K562 (cell line): ENCODE measurements around the gene PDE4D. TPM values are rescaled to one million over a fixed set of nuclear protein-coding genes. Genes with fewer than 3 reads are reported as not detected.

Experiments used
- ATAC-seq: fragments of 200-7000 bp; cut with Tn5 transposase; 3 replicates; pipeline ENCODE4 v1.9.1; 2020; ENCODE audit warnings: moderate library complexity
- BruUV-seq: library from RNA; stranded (reverse); fragments of 400-500 nt; replicated peaks from 2 replicates; lab custom pipeline; 2021; lab: Mats Ljungman, UMichigan
- CTCF ChIA-PET: fragments of 300-600 bp; formaldehyde crosslinking; extraction: SDS; loops from one replicate; lab custom pipeline; 2021; ENCODE audit warnings: low intra/inter-chr PET ratio; lab: Yijun Ruan, JAX
- POLR2A ChIA-PET: fragments of 300-600, 350-650 bp; sonication (Branson Sonifier 250); formaldehyde crosslinking; extraction: SDS; loops from one replicate; lab custom pipeline; 2021; ENCODE audit warnings: antibody characterized with exemption, inconsistent platforms; lab: Yijun Ruan, JAX
- DNase-seq, 4 experiments: peaks; one replicate each; pipeline versions ENCODE4 v3.0.0 to v3.0.0-alpha.2; 2011 to 2018; ENCODE audit warnings: low spot score in 3 of 4, mixed read lengths in 3 of 4; ENCODE audit errors: extremely low read depth in 1 of 4
- FAIRE-seq: peaks from 2 replicates; lab custom pipeline; 2011; peaks lifted over from hg19 to GRCh38; lab: Jason Lieb, UNC
- H2AFZ ChIP-seq: 2 replicates; pipeline ENCODE4 v1.6.0; 2011; ENCODE audit warnings: low read depth, low read length, control low read depth, inconsistent platforms
- H3K27ac ChIP-seq: fragments of 200-600 bp; 3 replicates; pipeline ENCODE4 v1.8.0; 2011; ENCODE audit warnings: low read depth, mild to moderate bottlenecking, control low read depth, inconsistent platforms, low read length, moderate library complexity, mixed read lengths; ENCODE audit errors: extremely low read depth
- H3K27me3 ChIP-seq, 2 experiments: fragments of 300-600 bp in 1 of 2; 2 replicates in 1 of 2; 3 replicates in 1 of 2; pipeline versions ENCODE4 v1.6.0 to v1.8.0; 2011; ENCODE audit warnings: inconsistent platforms in 2 of 2, low read length in 2 of 2, mild to moderate bottlenecking in 1 of 2, mixed read lengths in 1 of 2, moderate library complexity in 1 of 2; ENCODE audit not compliant: control insufficient read depth in 2 of 2, insufficient read depth in 2 of 2
- H3K36me3 ChIP-seq: fragments of 300-600 bp; 3 replicates; pipeline ENCODE4 v1.8.0; 2011; ENCODE audit warnings: mild to moderate bottlenecking, low read length, inconsistent platforms; ENCODE audit not compliant: control insufficient read depth, insufficient read depth
- H3K4me1 ChIP-seq, 2 experiments: fragments of 200-600 bp in 1 of 2; replicated peaks in 1 of 2; 2 replicates in 1 of 2; 3 replicates in 1 of 2; pipeline versions ENCODE4 v1.5.1 to v1.8.0; 2011; ENCODE audit warnings: inconsistent platforms in 2 of 2, low read length in 2 of 2, mild to moderate bottlenecking in 1 of 2, mixed read lengths in 1 of 2, moderate library complexity in 1 of 2; ENCODE audit not compliant: control insufficient read depth in 2 of 2, insufficient read depth in 2 of 2
- H3K4me2 ChIP-seq: 2 replicates; pipeline ENCODE4 v1.6.1; 2011; ENCODE audit warnings: low read length, control low read depth, inconsistent platforms, mixed read lengths; ENCODE audit not compliant: insufficient read depth
- H3K4me3 ChIP-seq: fragments of 200-600 bp; sonication (generic), shearing (Covaris generic); 2 replicates; pipeline ENCODE4 v1.5.1; 2016; ENCODE audit warnings: control low read depth, inconsistent platforms
- H3K79me2 ChIP-seq: fragments of 200-600 bp; 3 replicates; pipeline ENCODE4 v1.8.0; 2011; ENCODE audit warnings: low read length, inconsistent platforms; ENCODE audit not compliant: control insufficient read depth, insufficient read depth
- H3K9ac ChIP-seq, 2 experiments: 2 replicates each; pipeline versions ENCODE4 v1.6.0 to v1.6.1; 2011; ENCODE audit warnings: low read depth in 2 of 2, low read length in 2 of 2, control low read depth in 1 of 2, inconsistent platforms in 1 of 2, mild to moderate bottlenecking in 1 of 2, mixed read lengths in 1 of 2; ENCODE audit not compliant: insufficient read depth in 1 of 2
- H3K9me1 ChIP-seq: one replicate; pipeline ENCODE4 v1.6.0; 2011; ENCODE audit warnings: inconsistent platforms, mild to moderate bottlenecking, low read length, moderate library complexity; ENCODE audit not compliant: control insufficient read depth, insufficient read depth
- H3K9me3 ChIP-seq: replicated peaks from 2 replicates; pipeline ENCODE4 v1.5.1; 2011; ENCODE audit warnings: low read depth, low read length, inconsistent platforms; ENCODE audit not compliant: control insufficient read depth, insufficient read depth
- H4K20me1 ChIP-seq: replicated peaks from 2 replicates; pipeline ENCODE4 v1.6.1; 2011; ENCODE audit warnings: low read length, inconsistent platforms, mixed read lengths; ENCODE audit not compliant: control insufficient read depth, insufficient read depth
- CUX1 ChIP-seq: fragments of 200-800 bp; sonication (Bioruptor generic); IDR thresholded peaks from 2 replicates; pipeline ENCODE4 v1.6.1; 2016; ENCODE audit warnings: missing genetic modification characterization, missing compliant biosample characterization
- DEAF1 ChIP-seq: fragments of 450-650 bp; formaldehyde crosslinking; IDR thresholded peaks from 2 replicates; pipeline ENCODE4 v1.4.0; 2020; ENCODE audit warnings: mild to moderate bottlenecking, moderate library complexity
- FUS ChIP-seq: fragments of 200-400 bp; formaldehyde crosslinking; optimal IDR thresholded peaks from 2 replicates; pipeline ENCODE3; 2017; ENCODE audit warnings: low read depth, low read length
- GATAD2A ChIP-seq: fragments of 450-650 bp; IDR thresholded peaks from 2 replicates; pipeline ENCODE4 v1.6.1; 2017
- HNRNPL ChIP-seq: fragments of 200-400 bp; formaldehyde crosslinking; IDR thresholded peaks from 2 replicates; pipeline ENCODE4 v1.6.1; 2017; ENCODE audit warnings: low read depth, mild to moderate bottlenecking, low read length
- IRF1 ChIP-seq: sonication (generic); formaldehyde crosslinking; IDR thresholded peaks from 2 replicates; pipeline ENCODE4 v1.8.0; 2022; ENCODE audit warnings: missing genetic modification reagents, mild to moderate bottlenecking, borderline replicate concordance
- KDM1A ChIP-seq, 2 experiments: fragments of 450-650 bp; IDR thresholded peaks; 2 replicates each; pipeline ENCODE4 v1.6.1; 2016; ENCODE audit warnings: mild to moderate bottlenecking in 2 of 2
- MCM5 ChIP-seq: fragments of 450-650 bp; IDR thresholded peaks from 2 replicates; pipeline ENCODE4 v1.6.1; 2016; ENCODE audit warnings: low read depth
- PHF8 ChIP-seq: fragments of 200-600 bp; sonication (generic); IDR thresholded peaks from 2 replicates; pipeline ENCODE4 v1.6.1; 2012; ENCODE audit warnings: mixed run types, mild to moderate bottlenecking, inconsistent platforms, low read length, moderate library complexity, borderline replicate concordance
- RBM15 ChIP-seq: fragments of 200-400 bp; formaldehyde crosslinking; IDR thresholded peaks from 2 replicates; pipeline ENCODE4 v1.6.1; 2018; ENCODE audit warnings: mild to moderate bottlenecking, low read length, moderate library complexity; ENCODE audit not compliant: insufficient read depth
- SLC30A9 ChIP-seq: fragments of 250-450 bp; sonication (Bioruptor Pico); IDR thresholded peaks from 2 replicates; pipeline ENCODE4 v1.8.0; 2022; ENCODE audit warnings: mild to moderate bottlenecking, moderate library complexity
- ZNF699 ChIP-seq: fragments of 250-450 bp; sonication (Bioruptor Pico); IDR thresholded peaks from 2 replicates; pipeline ENCODE4 v1.8.0; 2021; ENCODE audit warnings: mild to moderate bottlenecking, moderate library complexity; ENCODE audit not compliant: insufficient replicate concordance
- WGBS: fragments of 100-300 bp; shearing (Covaris generic); methylation state at CpG from one replicate; pipeline ENCODE4 v1.1.6; 2016; ENCODE audit warnings: low coverage, mixed read lengths; ENCODE audit not compliant: insufficient coverage; ENCODE audit errors: missing lambda C conversion rate; 5-methylcytosine and 5-hydroxymethylcytosine counted together
- in situ Hi-C: fragments of 300-500 bp; cut with MboI; formaldehyde crosslinking; loops from 4 replicates; pipeline ENCODE4 v1.15.0; 2018; ENCODE audit warnings: inconsistent platforms, mixed read lengths
- intact Hi-C: fragments of 100-400 bp; cut with micrococcal nuclease; formaldehyde crosslinking; loops from 2 replicates; pipeline ENCODE4 v1.14.2; 2022
- polyA plus RNA-seq, 8 experiments: library from polyadenylated mRNA; depleted of rRNA in 4 of 8; stranded (reverse) in 5 of 8; unstranded in 3 of 8; fragments of >200 nt; fragmentation: Nextera tagmentation in 2 of 8; fragmentation: Illumina TruSeq in 1 of 8; extraction: Ambion mirVana in 2 of 8; extraction: Trizol in 1 of 8; gene quantifications; 2 replicates each; pipeline versions ENCODE4 v1.2.1 to v1.2.3, GENCODE V29; 2011 to 2014; ENCODE audit warnings: inconsistent platforms in 1 of 8, missing spikeins in 1 of 8
- total RNA-seq, 7 experiments: library from RNA; depleted of rRNA in 6 of 7; stranded (reverse); fragments of >200 nt in 6 of 7; fragmentation: Illumina TruSeq in 2 of 7; extraction: Trizol in 2 of 7; gene quantifications; 2 replicates each; pipeline versions ENCODE4 v1.2.1 to v1.2.3, GENCODE V29; 2011 to 2021; ENCODE audit warnings: low replicate concordance in 1 of 7

PDE4D gene
- total and polyA plus RNA-seq, 9 of the 15 experiments (the other 6 are each of a cell fraction or from before 2014, with no cell fraction given), result 0.04 to 0.46 (median 0.13) TPM

- no peak for TF ChIP-seq FUS
- no peak for TF ChIP-seq SLC30A9
- TF ChIP-seq ZNF699, result no peak
- TF ChIP-seq, all 486 proteins: peak for 0
Observed at GRCh38 chr5:59732301-59732700, 161.2 kb downstream of the PDE4D start (continued).

GRCh38 chr5:59731809-59732208, 161.7 kb downstream of the PDE4D start:
- no TSS peak for BruUV-seq
- CTCF ChIA-PET, result no interaction called here
- Histone ChIP-seq H3K36me3 (no peaks in the 10 kb centered on the region), H3K9ac (no peak overlapping the region), H2AFZ (no peak overlapping the region), H3K4me2 (no peak overlapping the region), H3K4me1 (no peaks in the 10 kb centered on the region), H3K27ac (no peak overlapping the region), H3K9me1 (no peaks in the 10 kb centered on the region), H4K20me1 (no peaks in the 10 kb centered on the region), H3K27me3 (no peaks in the 10 kb centered on the region), H3K9me3 (no peaks in the 10 kb centered on the region), H3K79me2 (no peaks in the 10 kb centered on the region), H3K4me3 (no peak overlapping the region)
- WGBS, result 5% methylated on average over 1 of the region's 1 CpG
- FAIRE-seq, result no peak
- in situ Hi-C loops (no loop called here), intact Hi-C loops (no loop called here)
- no peak for DNase-seq
- POLR2A ChIA-PET, result interaction anchor here (0.6 kb wide), 1 partner anchor 893 kb away, joined by 3 read pairs; no protein-coding TSS in a partner anchor
- no peak for ATAC-seq
- TF ChIP-seq IRF1 (CRISPR knock-in tag) (no peak), CUX1 (no peak), MCM5 (no peak), HNRNPL (no peak), GATAD2A (no peak), PHF8 (no peak), DEAF1 (CRISPR knock-in tag) (no peak), KDM1A (IDR thresholded peaks at IDR 0.05) (no peak), RBM15 (no peak)
